CD1c-positive myeloid dendritic cell (primary cell): ENCODE results near the gene SLC6A7.

Experiments used
- DNase-seq: peaks from one replicate; pipeline ENCODE4 v3.0.0-alpha.2; 2016; ENCODE audit errors: extremely low spot score

Gene SLC6A7

GRCh38 chr5:150189728-150190502 is at the start of gene SLC6A7:
SLC6A7 (plus strand) TSS chr5:150190062; CDS start chr5:150190328, 266 bp downstream.
- no peak for DNase-seq

GRCh38 chr5:150140830-150141229 is 49.0 kb upstream of the SLC6A7 start:
- DNase-seq, result no peak

- DNase-seq, result no peak
Measured at GRCh38 chr5:150141544-150142184, 48.2 kb upstream of the SLC6A7 start.

- no peak for DNase-seq
Measured at GRCh38 chr5:150142185-150142958, 47.5 kb upstream of the SLC6A7 start.

GRCh38 chr5:150142959-150143349 is 46.9 kb upstream of the SLC6A7 start:
- peak; percentile 86 for DNase-seq

GRCh38 chr5:150143350-150144245 is 46.3 kb upstream of the SLC6A7 start:
- DNase-seq, result no peak

GRCh38 chr5:150144246-150144801 is 45.5 kb upstream of the SLC6A7 start:
- no peak for DNase-seq

- peak; percentile 50 for DNase-seq
Measured at GRCh38 chr5:150144879-150145278, 45.0 kb upstream of the SLC6A7 start.

GRCh38 chr5:150146235-150146634 is 43.6 kb upstream of the SLC6A7 start:
- DNase-seq, result no peak

GRCh38 chr5:150146862-150147601 is 42.8 kb upstream of the SLC6A7 start:
- DNase-seq, result no peak

- DNase-seq, result no peak
Measured at GRCh38 chr5:150147670-150148069, 42.2 kb upstream of the SLC6A7 start.

- DNase-seq, result no peak
Measured at GRCh38 chr5:150148117-150148927, 41.5 kb upstream of the SLC6A7 start.

- no peak for DNase-seq
Measured at GRCh38 chr5:150149618-150150017, 40.2 kb upstream of the SLC6A7 start.

GRCh38 chr5:150152636-150153462 is 37.0 kb upstream of the SLC6A7 start:
- no peak for DNase-seq

- no peak for DNase-seq
Measured at GRCh38 chr5:150153483-150153882, 36.4 kb upstream of the SLC6A7 start.

- DNase-seq, result no peak
Measured at GRCh38 chr5:150153957-150154617, 35.8 kb upstream of the SLC6A7 start.

GRCh38 chr5:150154618-150155128 is 35.2 kb upstream of the SLC6A7 start:
- DNase-seq, result no peak
